NCI-H2081 (cell line): ENCODE measurements around the gene ACP5.

Experiments used
- DNase-seq, 2 experiments: peaks; one replicate each; lab custom pipeline; 2025; lab: John Stamatoyannopoulos, UW

Gene ACP5

GRCh38 chr19:11547929-11548700 is 29.3 kb downstream of the ACP5 start:
- DNase-seq: no peak

DNA sequence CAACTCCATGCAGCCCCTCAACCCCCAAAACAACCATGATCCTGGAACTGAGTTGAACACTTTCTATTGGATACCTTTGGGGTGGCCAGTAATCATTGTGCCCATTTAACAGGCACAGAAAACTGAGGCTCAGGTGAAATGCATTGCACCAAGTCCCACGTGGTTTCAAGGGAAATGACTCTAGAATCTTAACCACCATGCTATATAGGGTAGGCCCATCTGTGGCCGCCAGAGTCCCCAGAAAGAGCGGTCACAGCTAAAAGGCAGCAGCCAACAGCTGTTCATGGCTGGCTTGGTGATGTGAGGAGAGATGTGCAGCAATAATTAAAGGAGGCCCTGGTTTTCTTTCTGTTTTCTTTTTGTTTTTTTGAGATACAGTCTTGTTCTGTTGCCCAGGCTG is 36.2 kb downstream of the ACP5 start:
- no peak for DNase-seq

DNA sequence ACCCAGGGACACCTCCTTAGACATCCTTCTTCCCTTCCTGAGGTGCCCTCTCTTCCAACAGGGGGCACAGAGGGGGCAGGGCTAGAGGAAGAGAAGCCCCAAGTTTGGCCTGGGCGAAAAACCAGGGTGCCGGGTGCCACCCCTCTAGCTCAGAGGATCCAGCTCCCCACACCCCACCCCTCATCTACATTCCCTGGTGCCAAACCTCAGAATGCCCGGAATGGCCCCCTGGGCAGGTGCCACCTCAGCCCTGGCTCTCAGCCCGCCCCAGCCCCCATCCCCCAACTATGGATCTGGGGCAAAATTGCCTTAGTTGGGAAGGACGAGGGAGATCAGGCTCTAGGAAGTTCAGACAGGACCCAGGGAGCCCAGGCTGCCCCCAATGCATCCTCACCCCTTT is 36.8 kb downstream of the ACP5 start:
- DNase-seq: no peak

- no peak for DNase-seq
Observed at GRCh38 chr19:11539495-11540365, 37.7 kb downstream of the ACP5 start.

- DNase-seq: no peak
Observed at GRCh38 chr19:11538232-11539036, 39.0 kb downstream of the ACP5 start, which contains the start of gene CNN1. TSS of gene CNN1 (plus strand) at chr19:11538851. CDS start at chr19:11538928, 77 bp downstream.

GRCh38 chr19:11535792-11536595 is 41.5 kb downstream of the ACP5 start:
- DNase-seq: peak; percentile 81

DNA sequence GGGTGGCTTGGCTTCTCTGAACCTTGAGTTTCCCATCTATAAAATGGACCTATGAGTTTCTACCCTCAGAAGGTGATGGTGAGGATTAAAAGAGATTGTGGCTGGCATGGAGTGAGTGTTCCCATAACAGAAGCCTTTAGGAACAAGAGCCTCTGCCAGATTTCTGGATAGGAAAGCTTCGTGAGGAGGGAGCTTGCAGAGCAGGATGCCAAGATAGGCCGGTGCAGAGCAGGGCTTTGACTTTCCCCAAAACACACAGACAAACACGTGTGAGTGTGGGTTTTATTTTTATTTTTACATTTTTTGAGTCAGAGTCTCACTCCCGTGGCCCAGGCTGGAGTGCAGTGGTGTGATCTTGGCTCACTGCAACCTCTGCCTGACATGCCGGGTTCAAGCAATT is 42.5 kb downstream of the ACP5 start:
- DNase-seq: no peak

GRCh38 chr19:11534538-11534937 is 42.9 kb downstream of the ACP5 start:
- no peak for DNase-seq

- DNase-seq: peak; percentile 90 to 96
Observed at GRCh38 chr19:11530432-11530831, 47.0 kb downstream of the ACP5 start.

DNA sequence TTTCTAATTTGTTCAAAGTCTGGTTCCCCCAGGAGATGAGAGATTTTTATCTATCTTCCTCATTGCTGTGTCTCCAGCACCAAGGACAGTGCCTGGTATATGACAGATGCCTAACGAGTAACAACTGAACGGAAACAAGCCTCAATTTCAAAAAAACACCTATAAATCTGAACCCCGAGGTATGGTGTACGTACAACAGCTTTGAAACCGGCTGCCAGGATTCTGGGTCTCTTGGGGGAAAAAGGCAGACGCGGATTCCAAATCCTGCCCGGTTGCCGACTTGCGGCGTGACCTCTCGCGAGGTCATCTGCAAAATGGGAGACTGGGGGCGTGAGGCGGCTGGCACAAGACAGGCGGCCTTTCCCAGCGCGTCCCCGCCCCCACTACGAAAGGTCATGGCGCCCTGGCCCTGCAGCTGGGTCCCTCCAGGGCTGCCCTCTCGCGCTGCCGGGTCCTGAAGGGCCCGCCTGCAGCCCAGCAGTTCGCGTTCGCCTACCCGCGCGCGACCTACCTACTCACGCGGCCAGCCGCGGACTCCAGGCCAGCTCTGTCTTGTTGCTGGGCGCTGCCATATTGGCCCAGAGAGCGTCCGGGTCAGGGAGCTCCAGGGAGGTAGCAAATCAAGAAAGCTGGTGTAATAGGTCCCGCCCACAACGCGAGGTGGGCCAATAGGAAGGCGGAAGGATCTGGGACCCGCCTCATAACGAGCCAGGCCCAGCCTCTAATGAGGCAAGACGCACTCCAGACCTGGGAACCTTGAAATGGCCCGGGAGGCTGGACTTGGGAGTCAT is 48.7 kb downstream of the ACP5 start, which contains the start of gene ECSIT:
TSS of gene ECSIT (minus strand) at position 584 of the 791 bp plus-strand sequence. CDS start 9,964 bp downstream, outside the sequence.
- DNase-seq: peak; percentile 94 to 97
